HG03432 (cell line): Measurements from ENCODE around the gene ERBB4.
"Not testable (repeated sequence)": the region's sequence is repeated elsewhere in the genome, so short reads cannot be mapped to it uniquely, and the experiment has no call there.

Experiments
- ATAC-seq: cut with Tn5 transposase; IDR thresholded peaks from one replicate; pipeline ENCODE4 v1.9.1; 2021; ENCODE audit warnings: mild to moderate bottlenecking, moderate library complexity; ENCODE audit not compliant: unreplicated experiment

Gene ERBB4

GRCh38 chr2:212027681-212028628 lies 510.6 kb downstream of the ERBB4 start:
- ATAC-seq = no peak

- ATAC-seq = no peak
These were observed 514.6 kb downstream of the ERBB4 start for GRCh38 chr2:212024040-212024439.

GRCh38 chr2:212022966-212023365 lies 515.6 kb downstream of the ERBB4 start:
- no peak for ATAC-seq

- ATAC-seq = no peak
These were observed 516.7 kb downstream of the ERBB4 start for GRCh38 chr2:212021947-212022346.

- no peak for ATAC-seq
These were observed 523.0 kb downstream of the ERBB4 start for GRCh38 chr2:212015588-212015987.

GRCh38 chr2:212013626-212014025 lies 525.0 kb downstream of the ERBB4 start:
- no peak for ATAC-seq

GRCh38 chr2:212010305-212010704 lies 528.3 kb downstream of the ERBB4 start:
- ATAC-seq = not testable (repeated sequence)

- ATAC-seq = no peak
These were observed 530.6 kb downstream of the ERBB4 start for GRCh38 chr2:212007972-212008371.

- peak; percentile 85 for ATAC-seq
These were observed 533.4 kb downstream of the ERBB4 start for GRCh38 chr2:212005085-212005671.

GRCh38 chr2:212001325-212001724 lies 537.3 kb downstream of the ERBB4 start:
- ATAC-seq = no peak

GRCh38 chr2:211996857-211997256 lies 541.7 kb downstream of the ERBB4 start:
- ATAC-seq = peak; percentile 64

- no peak for ATAC-seq
These were observed 543.8 kb downstream of the ERBB4 start for GRCh38 chr2:211994806-211995205.

GRCh38 chr2:211990335-211990734 lies 548.3 kb downstream of the ERBB4 start:
- no peak for ATAC-seq

GRCh38 chr2:211986313-211986712 lies 552.3 kb downstream of the ERBB4 start:
- no peak for ATAC-seq

GRCh38 chr2:211985393-211985792 lies 553.2 kb downstream of the ERBB4 start:
- no peak for ATAC-seq

- no peak for ATAC-seq
These were observed 556.4 kb downstream of the ERBB4 start for GRCh38 chr2:211982162-211982561.

GRCh38 chr2:211981451-211981850 lies 557.2 kb downstream of the ERBB4 start:
- ATAC-seq = no peak

GRCh38 chr2:211976076-211976475 lies 562.5 kb downstream of the ERBB4 start:
- ATAC-seq = no peak

- ATAC-seq = no peak
These were observed 571.4 kb downstream of the ERBB4 start for GRCh38 chr2:211967234-211967633.

- ATAC-seq = no peak
These were observed 574.6 kb downstream of the ERBB4 start for GRCh38 chr2:211963969-211964368.

GRCh38 chr2:211957799-211958198 lies 580.8 kb downstream of the ERBB4 start:
- ATAC-seq = peak; percentile 99

- ATAC-seq = no peak
These were observed 583.0 kb downstream of the ERBB4 start for GRCh38 chr2:211955648-211956047.
